Tracheal epithelial cell (primary cell): Measurements from ENCODE around the gene SPART. TPM values are rescaled to one million over a fixed set of nuclear protein-coding genes. Genes with fewer than 3 reads are reported as not detected.

ENCODE experiments used
- total RNA-seq: library from RNA; depleted of rRNA; stranded (reverse); fragments of >200 nt; gene quantifications from 2 replicates; pipeline ENCODE4 v1.2.1, GENCODE V29; 2014

SPART gene, protein sequence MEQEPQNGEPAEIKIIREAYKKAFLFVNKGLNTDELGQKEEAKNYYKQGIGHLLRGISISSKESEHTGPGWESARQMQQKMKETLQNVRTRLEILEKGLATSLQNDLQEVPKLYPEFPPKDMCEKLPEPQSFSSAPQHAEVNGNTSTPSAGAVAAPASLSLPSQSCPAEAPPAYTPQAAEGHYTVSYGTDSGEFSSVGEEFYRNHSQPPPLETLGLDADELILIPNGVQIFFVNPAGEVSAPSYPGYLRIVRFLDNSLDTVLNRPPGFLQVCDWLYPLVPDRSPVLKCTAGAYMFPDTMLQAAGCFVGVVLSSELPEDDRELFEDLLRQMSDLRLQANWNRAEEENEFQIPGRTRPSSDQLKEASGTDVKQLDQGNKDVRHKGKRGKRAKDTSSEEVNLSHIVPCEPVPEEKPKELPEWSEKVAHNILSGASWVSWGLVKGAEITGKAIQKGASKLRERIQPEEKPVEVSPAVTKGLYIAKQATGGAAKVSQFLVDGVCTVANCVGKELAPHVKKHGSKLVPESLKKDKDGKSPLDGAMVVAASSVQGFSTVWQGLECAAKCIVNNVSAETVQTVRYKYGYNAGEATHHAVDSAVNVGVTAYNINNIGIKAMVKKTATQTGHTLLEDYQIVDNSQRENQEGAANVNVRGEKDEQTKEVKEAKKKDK
- total RNA-seq = 46.7 and 48.2 TPM in 2 replicates

DNA sequence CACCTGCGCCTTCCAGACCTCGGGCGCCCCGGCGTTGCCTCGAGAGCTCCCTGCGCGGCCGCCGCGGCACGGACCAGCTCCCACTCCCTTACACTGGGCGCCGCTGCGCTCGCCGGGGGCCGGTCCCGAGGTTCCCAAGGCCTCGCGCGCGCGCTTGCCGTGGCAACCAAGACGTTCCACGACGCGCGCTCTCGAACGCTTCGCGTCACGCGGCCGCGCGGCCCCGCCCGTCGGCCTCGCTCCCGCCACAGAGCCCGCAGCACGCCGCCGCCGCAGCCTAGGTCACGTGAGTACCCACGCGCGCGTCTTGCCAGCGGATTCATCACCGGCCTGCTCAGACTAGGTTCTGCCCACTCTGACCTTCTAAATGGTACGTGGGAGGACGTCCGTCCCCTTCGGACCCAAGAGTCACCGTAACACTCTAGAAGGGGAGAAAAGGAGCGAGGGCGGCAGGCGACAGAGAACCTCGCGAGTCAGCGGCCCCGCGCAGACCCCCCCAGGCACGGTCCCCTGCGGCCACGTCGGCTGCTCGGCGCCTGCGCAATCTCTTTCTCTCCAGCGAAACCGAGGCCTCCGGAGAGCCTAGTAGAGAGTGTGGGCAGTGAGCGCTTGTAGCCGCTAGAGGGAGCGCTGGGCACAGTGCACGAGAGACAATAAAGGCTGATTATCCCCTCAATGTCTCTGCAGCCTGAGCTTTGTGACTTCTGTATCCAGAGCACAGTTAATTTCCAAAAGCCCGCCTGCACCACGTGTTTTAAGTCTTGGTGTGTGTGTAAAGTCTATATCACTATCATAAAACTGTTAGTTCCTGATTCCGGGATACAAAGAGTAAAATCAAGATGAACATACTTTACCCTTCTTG, at the start of gene SPART:
SPART (minus strand) TSS at position 173 of the 862 bp plus-strand sequence. CDS start 10,564 bp downstream, outside the sequence.

DNA sequence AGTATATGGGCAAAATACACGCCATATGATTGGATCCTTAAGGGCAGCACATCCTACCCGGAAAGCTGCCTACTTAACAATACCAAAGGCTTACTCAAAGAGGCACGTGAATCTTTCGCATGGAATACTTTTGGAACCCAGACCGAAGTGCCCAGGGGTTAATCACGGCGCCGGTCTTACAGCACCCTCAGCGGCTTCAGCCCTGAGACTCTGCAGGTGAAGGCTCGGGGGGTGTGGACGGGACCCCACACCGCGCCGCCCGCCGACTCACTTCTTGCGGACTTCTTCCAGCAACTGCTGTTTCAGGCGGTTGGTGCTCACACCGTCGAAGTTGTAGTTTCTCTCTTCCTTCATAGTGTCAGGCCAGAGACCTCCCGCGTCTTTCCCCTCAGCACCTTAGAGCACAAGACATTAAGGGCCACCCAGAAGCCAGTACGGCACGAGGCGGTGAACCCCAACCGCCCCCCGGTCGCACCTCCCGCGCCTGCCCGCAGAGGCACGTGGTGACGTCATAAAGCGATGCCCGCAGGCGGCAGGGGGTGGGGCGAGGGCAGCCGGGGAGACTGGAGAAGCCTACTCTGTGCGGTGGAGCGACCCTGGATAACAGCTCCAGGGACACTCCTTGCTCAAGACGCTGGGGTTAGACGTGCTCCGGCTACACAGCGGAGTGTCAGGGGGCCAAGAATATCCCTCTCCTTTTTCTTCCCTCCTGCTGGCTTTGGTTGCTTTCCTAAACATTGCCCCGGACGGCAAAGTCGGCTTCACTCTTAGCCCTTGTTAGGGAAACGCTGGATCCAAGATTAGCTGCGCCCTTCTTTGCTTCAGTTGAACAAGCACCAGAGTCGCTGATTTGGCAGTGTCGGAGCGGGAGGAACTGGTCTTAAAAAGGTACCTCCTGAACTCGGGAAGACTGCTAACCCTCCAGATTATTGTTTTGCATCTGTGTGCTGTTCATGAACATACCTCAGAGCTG, 48.5 kb downstream of the SPART start, which contains the start of gene CCDC169:
CCDC169 (minus strand) TSS at position 449 of the 973 bp plus-strand sequence; CDS start at position 354, 95 bp downstream.

Other genes starting within 250 kb of the SPART start
- gene DCLK1, start 215.0 kb downstream of the SPART start, total RNA-seq = 0.64 and 2.2 TPM in 2 replicates
- gene SOHLH2, start 131.8 kb downstream of the SPART start, total RNA-seq = 0.24 and 0.64 TPM in 2 replicates
- 0.24 and 2.3 TPM in 2 replicates for gene CCDC169, start 48.6 kb downstream of the SPART start, total RNA-seq
- 34.2 and 61.6 TPM in 2 replicates for gene CCNA1, start 86.1 kb upstream of the SPART start, total RNA-seq